A673 (cell line): ENCODE results near the gene CHST15.

Source experiments
- EZH2 ChIP-seq: fragments of 200-600 bp; sonication (generic); IDR thresholded peaks from 2 replicates; pipeline ENCODE4 v1.6.1; 2017; ENCODE audit warnings: borderline replicate concordance, low read depth, mild to moderate bottlenecking, mixed read lengths, antibody characterized with exemption, low read length; ENCODE audit not compliant: poor library complexity, severe bottlenecking
- TF ChIP-seq, protein P1 (sequence below): fragments of 300-800, 200-600 bp; sonication (generic); conservative IDR thresholded peaks from 2 replicates; pipeline ENCODE4 v1.5.1; 2017; ENCODE audit warnings: low read depth, mild to moderate bottlenecking, antibody characterized with exemption, low read length, moderate library complexity, mixed read lengths

DNA sequence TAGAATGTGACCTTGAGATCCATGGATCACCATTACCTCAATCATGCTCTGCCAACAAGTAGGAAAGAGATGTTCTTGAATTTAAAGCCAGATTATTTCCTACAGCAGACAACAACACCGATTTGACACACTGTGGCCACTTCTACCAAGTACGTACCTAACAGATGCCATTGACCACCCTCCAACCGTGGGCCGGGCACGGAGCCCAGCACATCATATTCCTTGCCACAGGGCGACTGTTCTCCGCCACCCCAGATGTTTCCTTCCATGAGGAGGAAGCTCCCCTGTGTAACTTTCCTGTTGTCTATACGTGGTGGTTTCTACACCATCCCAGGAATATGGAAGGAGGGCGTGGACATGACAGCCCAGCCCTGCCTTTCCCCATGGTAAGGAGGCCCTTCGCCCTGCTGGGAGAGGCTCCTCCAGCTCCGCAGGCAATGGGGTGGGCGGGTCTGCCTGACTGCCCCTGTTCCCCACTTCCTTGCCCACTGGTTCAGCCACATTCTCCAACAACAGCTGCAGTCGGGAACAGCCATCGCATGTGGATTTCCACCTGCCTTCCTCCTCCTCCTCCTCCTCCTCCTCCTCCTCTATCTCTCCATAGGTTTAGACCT, 7.2 kb downstream of the CHST15 start:
- TF ChIP-seq EZH2, result no peak
- TF ChIP-seq, protein P1, sequence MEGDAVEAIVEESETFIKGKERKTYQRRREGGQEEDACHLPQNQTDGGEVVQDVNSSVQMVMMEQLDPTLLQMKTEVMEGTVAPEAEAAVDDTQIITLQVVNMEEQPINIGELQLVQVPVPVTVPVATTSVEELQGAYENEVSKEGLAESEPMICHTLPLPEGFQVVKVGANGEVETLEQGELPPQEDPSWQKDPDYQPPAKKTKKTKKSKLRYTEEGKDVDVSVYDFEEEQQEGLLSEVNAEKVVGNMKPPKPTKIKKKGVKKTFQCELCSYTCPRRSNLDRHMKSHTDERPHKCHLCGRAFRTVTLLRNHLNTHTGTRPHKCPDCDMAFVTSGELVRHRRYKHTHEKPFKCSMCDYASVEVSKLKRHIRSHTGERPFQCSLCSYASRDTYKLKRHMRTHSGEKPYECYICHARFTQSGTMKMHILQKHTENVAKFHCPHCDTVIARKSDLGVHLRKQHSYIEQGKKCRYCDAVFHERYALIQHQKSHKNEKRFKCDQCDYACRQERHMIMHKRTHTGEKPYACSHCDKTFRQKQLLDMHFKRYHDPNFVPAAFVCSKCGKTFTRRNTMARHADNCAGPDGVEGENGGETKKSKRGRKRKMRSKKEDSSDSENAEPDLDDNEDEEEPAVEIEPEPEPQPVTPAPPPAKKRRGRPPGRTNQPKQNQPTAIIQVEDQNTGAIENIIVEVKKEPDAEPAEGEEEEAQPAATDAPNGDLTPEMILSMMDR, result no peak
